Fibroblast of lung (primary cell): ENCODE measurements around the gene KCND3. TPM values are rescaled to one million over a fixed set of nuclear protein-coding genes. Genes with fewer than 3 reads are reported as not detected.
A peak's percentile ranks its signal among the peaks of the same experiment; 100 is the strongest.

Experiments used
- DNase-seq, 2 donors: peaks; one replicate each; pipeline versions ENCODE4 v3.0.0 to v3.0.0-alpha.2; 2010; ENCODE audit warnings: low read depth in 2 of 2
- H2AFZ ChIP-seq: 2 replicates; pipeline ENCODE4 v1.5.1; 2012; ENCODE audit warnings: low read length, control low read depth, inconsistent platforms
- H3K27ac ChIP-seq: 2 replicates; pipeline ENCODE4 v1.5.1; 2011; ENCODE audit warnings: low read length, control low read depth; ENCODE audit not compliant: insufficient read depth
- H3K27me3 ChIP-seq: 2 replicates; pipeline ENCODE4 v1.5.1; 2011; ENCODE audit warnings: mild to moderate bottlenecking, low read length; ENCODE audit not compliant: control insufficient read depth, insufficient read depth
- H3K36me3 ChIP-seq: 2 replicates; pipeline ENCODE4 v1.5.1; 2011; ENCODE audit warnings: low read length; ENCODE audit not compliant: control insufficient read depth, insufficient read depth
- H3K4me1 ChIP-seq: 2 replicates; pipeline ENCODE4 v1.5.1; 2011; ENCODE audit warnings: low read length; ENCODE audit not compliant: control insufficient read depth, insufficient read depth; ENCODE audit errors: extremely low read depth
- H3K4me2 ChIP-seq: 2 replicates; pipeline ENCODE4 v1.5.1; 2011; ENCODE audit warnings: low read length, control low read depth; ENCODE audit not compliant: insufficient read depth; ENCODE audit errors: extremely low read depth
- H3K4me3 ChIP-seq, 4 experiments: fragments of 200-600 bp in 1 of 4; sonication (generic) in 1 of 4; replicated peaks in 1 of 4; 2 replicates each; pipeline ENCODE4 v1.5.1; 2011 to 2016; ENCODE audit warnings: low read length in 4 of 4, low read depth in 3 of 4, mild to moderate bottlenecking in 3 of 4, control low read depth in 2 of 4, inconsistent platforms in 1 of 4, mixed read lengths in 1 of 4; ENCODE audit not compliant: insufficient read depth in 1 of 4; ENCODE audit errors: control extremely low read depth in 1 of 4
- H3K79me2 ChIP-seq: 2 replicates; pipeline ENCODE4 v1.5.1; 2012; ENCODE audit warnings: mild to moderate bottlenecking, low read length, inconsistent platforms; ENCODE audit not compliant: control insufficient read depth, insufficient read depth
- H3K9ac ChIP-seq: 2 replicates; pipeline ENCODE4 v1.5.1; 2011; ENCODE audit warnings: mild to moderate bottlenecking, low read length, control low read depth; ENCODE audit not compliant: insufficient read depth
- H3K9me3 ChIP-seq: 2 replicates; pipeline ENCODE4 v1.5.1; 2012; ENCODE audit warnings: low read depth, low read length; ENCODE audit not compliant: control insufficient read depth, insufficient read depth
- H4K20me1 ChIP-seq: 2 replicates; pipeline ENCODE4 v1.5.1; 2011; ENCODE audit warnings: low read length; ENCODE audit not compliant: control insufficient read depth, insufficient read depth; ENCODE audit errors: extremely low read depth
- EZH2 ChIP-seq: IDR thresholded peaks from 2 replicates; pipeline ENCODE4 v1.5.1; 2012; ENCODE audit warnings: low read length, control low read depth, mild to moderate bottlenecking; ENCODE audit errors: missing control alignments
- polyA plus RNA-seq, 2 donors: library from polyadenylated mRNA; depleted of rRNA in 1 of 2; stranded (reverse) in 1 of 2; unstranded in 1 of 2; fragments of >200 nt; gene quantifications; 2 replicates each; pipeline ENCODE4 v1.2.1, GENCODE V29; 2011 to 2012; ENCODE audit warnings: missing spikeins in 1 of 2
- total RNA-seq: library from RNA; depleted of rRNA; stranded (reverse); fragments of >200 nt; gene quantifications from 2 replicates; pipeline ENCODE4 v1.2.1, GENCODE V29; 2014
- TF ChIP-seq, protein P1 (sequence below), 2 donors: IDR thresholded peaks in 1 of 2; conservative IDR thresholded peaks in 1 of 2; 1 replicate in 1 of 2; 2 replicates in 1 of 2; pipeline ENCODE4 v1.5.1; 2011 to 2012; ENCODE audit warnings: low read length in 2 of 2, control low read depth in 1 of 2, inconsistent platforms in 1 of 2, low read depth in 1 of 2, mild to moderate bottlenecking in 1 of 2

KCND3 gene
- total and polyA plus RNA-seq, 2 donors (not counting 1 experiment from before 2014, with no cell fraction given) = 0.66 to 9.3 TPM

DNA sequence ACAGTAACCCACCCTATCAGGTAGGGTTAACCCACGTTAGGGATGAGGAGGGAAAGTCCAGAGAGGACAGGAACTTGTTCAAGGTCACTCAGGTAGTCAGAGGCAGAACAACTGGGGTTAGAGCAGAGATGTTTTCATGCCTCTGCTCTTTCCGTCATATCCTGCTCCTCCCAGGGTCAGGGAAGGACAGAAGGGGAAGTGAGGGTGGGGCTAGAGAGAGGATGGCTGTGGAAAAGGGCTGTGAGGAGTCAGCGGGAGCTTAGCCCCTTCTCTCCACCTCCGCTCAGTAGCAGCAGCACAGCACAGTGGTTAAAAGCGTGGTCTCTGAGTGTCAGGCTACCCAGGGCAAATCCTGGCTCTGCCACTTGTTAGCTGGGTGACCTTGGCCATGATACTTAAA is 197.2 kb downstream of the KCND3 start:
- H3K4me3 ChIP-seq = no peak overlapping the region
- H3K4me2 ChIP-seq = no peak overlapping the region
- TF ChIP-seq EZH2 = no peak
- TF ChIP-seq, protein P1, sequence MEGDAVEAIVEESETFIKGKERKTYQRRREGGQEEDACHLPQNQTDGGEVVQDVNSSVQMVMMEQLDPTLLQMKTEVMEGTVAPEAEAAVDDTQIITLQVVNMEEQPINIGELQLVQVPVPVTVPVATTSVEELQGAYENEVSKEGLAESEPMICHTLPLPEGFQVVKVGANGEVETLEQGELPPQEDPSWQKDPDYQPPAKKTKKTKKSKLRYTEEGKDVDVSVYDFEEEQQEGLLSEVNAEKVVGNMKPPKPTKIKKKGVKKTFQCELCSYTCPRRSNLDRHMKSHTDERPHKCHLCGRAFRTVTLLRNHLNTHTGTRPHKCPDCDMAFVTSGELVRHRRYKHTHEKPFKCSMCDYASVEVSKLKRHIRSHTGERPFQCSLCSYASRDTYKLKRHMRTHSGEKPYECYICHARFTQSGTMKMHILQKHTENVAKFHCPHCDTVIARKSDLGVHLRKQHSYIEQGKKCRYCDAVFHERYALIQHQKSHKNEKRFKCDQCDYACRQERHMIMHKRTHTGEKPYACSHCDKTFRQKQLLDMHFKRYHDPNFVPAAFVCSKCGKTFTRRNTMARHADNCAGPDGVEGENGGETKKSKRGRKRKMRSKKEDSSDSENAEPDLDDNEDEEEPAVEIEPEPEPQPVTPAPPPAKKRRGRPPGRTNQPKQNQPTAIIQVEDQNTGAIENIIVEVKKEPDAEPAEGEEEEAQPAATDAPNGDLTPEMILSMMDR (conservative IDR thresholded peaks at IDR 0.05 in 1 of 2, IDR thresholded peaks at IDR 0.05 in 1 of 2; ENCODE audit: low read depth in 1 of 2, low read length in 2 of 2) = no peak

DNA sequence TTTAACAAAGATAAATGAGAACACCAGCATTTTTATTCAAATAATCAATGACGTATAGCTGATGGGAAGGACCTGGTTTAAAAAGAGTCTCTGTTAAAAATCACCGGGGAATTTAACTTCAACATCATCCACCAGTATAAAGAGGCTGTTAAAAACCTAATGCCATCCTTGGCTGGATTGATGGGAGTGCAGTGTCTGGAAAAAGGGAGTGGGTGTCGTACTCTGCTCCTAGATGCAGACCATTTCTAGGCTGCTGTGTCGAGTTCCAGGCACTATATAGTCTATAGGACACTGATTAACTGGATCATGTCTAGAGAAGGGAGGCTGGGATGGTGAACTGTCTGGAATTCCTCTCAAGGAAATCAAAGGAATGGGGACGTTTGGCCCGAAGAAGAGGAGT is 197.7 kb downstream of the KCND3 start:
- H3K4me2 ChIP-seq = no peak overlapping the region
- H3K79me2 ChIP-seq = no peaks in the 10 kb centered on the region
- no peak overlapping the region for H2AFZ ChIP-seq
- no peak overlapping the region for H3K4me3 ChIP-seq
- H3K9me3 ChIP-seq = no peaks in the 10 kb centered on the region
- DNase-seq = no peak
- peaks cover 4% of the 10 kb centered on the region for H3K27me3 ChIP-seq
- no peak overlapping the region for H3K27ac ChIP-seq
- H4K20me1 ChIP-seq = no peaks in the 10 kb centered on the region
- H3K36me3 ChIP-seq = no peaks in the 10 kb centered on the region
- H3K4me1 ChIP-seq = no peaks in the 10 kb centered on the region
- H3K9ac ChIP-seq = no peak overlapping the region
- TF ChIP-seq EZH2 = no peak
- TF ChIP-seq, protein P1 (conservative IDR thresholded peaks at IDR 0.05 in 1 of 2, IDR thresholded peaks at IDR 0.05 in 1 of 2; ENCODE audit: low read depth in 1 of 2, low read length in 2 of 2) = no peak

More for the DNA sequence above, 197.2 kb downstream of the KCND3 start:
- no peaks in the 10 kb centered on the region for H3K79me2 ChIP-seq
- H3K9ac ChIP-seq = no peak overlapping the region
- H4K20me1 ChIP-seq = no peaks in the 10 kb centered on the region
- H3K9me3 ChIP-seq = no peaks in the 10 kb centered on the region
- no peaks in the 10 kb centered on the region for H3K4me1 ChIP-seq
- H3K36me3 ChIP-seq = no peaks in the 10 kb centered on the region
- no peak overlapping the region for H2AFZ ChIP-seq
- H3K27ac ChIP-seq = no peak overlapping the region
- H3K27me3 ChIP-seq = peaks cover 4% of the 10 kb centered on the region
- DNase-seq = no peak

DNA sequence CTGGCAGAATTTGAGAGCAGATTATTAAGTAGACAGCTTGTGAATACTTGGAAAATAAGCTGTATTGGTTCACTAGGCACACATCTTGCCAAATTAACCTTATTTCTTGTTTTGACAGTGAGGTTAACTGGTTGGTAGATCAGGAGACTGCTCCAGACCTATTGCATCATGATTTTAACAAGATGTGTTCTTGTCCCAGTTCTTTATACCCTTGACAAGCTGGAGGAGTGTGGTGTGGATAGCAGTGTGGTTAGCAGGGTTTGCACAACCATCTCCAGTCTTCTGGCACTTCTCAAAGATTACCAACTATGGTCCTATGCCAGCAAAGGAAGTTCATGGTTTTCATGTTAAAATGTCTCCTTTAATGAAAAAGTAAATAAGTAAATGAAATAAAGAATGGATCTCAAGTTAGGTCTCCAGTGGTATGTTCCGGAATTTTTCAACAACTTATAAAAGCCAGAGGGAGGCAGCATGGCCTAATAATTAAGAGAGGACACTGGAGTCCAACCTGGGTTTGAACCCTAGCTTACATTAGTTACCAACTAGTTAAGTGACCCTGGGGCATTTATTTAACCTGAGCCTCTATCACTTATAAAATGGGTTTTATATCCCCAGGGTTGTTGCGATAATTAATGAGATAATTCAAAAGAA is 199.7 kb downstream of the KCND3 start:
- Histone ChIP-seq H2AFZ (no peak overlapping the region), H3K4me1 (no peaks in the 10 kb centered on the region), H3K9me3 (no peaks in the 10 kb centered on the region), H3K36me3 (no peaks in the 10 kb centered on the region), H3K4me2 (no peak overlapping the region), H3K27me3 (peaks cover 9% of the 10 kb centered on the region), H4K20me1 (no peaks in the 10 kb centered on the region), H3K4me3 (no peak overlapping the region), H3K79me2 (no peaks in the 10 kb centered on the region), H3K27ac (no peak overlapping the region), H3K9ac (no peak overlapping the region)
- TF ChIP-seq, protein P1 (conservative IDR thresholded peaks at IDR 0.05 in 1 of 2, IDR thresholded peaks at IDR 0.05 in 1 of 2; ENCODE audit: low read depth in 1 of 2, low read length in 2 of 2) = no peak
- no peak for TF ChIP-seq EZH2
- peak; percentile 15 to 20 for DNase-seq
